HG03103 (cell line): Measurements from ENCODE around the gene AGGF1.
"Not testable (repeated sequence)": the region's sequence is repeated elsewhere in the genome, so short reads cannot be mapped to it uniquely, and the experiment has no call there.

Experiments used
- ATAC-seq: cut with Tn5 transposase; IDR thresholded peaks from one replicate; pipeline ENCODE4 v1.9.1; 2021; ENCODE audit warnings: low read depth; ENCODE audit not compliant: unreplicated experiment

AGGF1 gene

DNA sequence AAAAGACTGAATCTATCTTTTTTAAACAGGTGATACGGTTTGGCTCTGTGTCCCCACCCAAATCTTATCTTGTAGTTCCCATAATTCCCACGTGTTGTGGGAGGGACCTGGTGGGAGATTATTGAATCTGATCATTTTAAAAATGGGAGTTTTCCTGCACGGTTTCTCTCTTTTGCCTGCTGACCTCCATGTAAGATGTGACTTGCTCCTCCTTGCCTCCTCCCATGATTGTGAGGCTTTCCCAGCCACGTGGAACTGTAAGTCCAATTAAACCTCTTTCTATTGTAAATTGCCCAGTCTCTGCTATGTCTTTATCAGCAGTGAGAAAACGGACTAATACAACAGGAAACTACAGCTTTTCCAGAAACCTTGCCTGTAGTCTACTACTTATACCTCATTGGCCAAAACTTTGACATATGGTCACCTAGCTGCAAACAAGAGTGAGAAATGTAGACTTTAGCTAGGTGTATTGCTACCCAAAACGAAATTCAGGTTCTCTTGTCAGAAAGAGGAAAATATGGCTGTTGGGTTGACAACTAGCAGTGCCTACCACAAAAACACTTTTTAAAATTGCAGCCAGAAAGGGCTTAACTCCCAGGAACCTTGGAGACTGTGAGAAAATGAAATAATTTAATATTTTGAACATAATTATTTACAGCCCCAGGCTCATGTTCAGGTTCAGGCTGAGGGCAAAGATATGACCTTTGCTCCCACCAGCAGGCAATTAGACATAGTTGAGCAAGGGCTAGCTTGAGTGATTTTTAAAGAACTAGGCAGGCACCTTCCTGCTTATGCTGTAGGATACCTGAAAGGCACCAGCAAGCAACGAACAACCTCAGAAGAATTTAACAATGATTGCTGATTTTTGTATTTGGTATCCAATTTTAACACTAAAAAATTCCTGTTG is 7.4 kb upstream of the AGGF1 start:
- no peak for ATAC-seq

DNA sequence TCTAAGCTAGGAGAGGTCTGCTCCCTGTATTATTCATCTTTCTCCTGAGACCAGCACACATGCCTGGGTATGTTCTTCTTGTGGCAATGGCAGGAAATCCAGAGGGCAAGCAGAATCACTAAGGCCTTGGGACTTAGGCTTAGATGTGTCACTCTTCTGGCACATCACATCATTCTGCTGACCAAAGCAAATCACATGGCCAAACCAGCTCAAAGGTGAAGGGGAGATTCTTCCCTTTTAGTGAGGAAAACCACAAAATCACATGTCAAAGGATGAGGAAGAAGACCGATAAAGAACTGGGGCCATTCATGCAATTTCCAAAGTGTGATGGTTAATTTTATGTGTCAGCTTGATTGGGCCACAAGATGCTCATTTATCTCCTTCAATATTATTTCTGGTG is 5.7 kb upstream of the AGGF1 start:
- no peak for ATAC-seq

DNA sequence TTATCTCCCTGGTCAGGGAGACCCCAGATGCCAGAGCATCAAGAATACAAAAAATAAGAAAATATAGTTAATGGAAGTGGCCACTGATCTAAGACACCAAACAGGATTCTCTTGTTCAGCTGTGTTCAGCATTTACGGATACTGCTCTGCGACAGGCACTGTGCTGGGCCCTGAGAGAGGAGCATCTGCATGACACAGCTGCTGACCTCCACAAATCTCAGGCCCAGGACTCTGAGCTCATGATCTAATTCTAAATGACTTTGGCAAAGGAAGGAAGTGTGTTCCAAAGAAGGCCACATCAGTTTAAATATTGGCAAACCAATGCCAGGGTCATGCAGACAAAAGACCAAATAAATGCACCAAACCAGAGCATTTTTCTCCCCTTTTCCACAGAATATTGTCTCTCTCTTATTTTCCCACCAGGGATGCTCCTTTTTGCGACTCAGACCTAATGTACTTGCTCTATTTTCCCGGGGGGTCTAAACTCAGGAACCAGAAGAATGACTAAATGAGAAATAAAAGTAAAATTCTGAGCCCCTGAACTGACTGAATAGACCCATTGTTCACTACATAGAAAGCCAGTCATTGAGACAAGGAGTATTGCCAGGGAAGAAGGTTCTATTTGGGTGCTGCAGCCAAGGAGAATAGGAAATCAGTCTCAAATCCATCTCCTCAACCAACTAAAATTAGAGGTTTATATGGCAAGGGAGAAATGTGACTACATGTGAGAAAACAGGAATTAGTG is 1.4 kb upstream of the AGGF1 start:
- no peak for ATAC-seq

DNA sequence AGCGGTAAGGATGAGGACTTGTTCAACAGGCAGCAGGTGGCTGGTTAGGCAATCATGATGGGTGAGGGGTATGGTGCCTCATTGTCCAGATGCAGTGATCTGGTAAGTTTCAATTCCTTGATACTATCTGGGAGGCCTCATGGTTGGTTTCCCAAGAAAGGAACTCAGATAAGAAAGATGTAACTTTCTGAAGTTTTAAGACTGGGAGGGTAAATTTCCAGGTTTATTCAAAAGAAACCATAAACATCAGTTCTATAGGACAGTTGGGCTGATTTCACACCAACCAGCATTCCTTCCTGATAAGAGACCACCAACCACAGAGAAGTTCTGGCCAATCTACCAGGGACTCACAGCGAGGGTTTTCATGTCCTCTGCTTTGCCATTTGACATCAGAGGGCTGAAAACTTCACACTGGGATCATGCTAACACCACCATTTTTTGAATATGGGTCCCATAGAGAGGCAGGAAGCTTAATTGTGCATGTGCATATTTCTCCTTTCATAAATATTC is 773 bp upstream of the AGGF1 start:
- no peak for ATAC-seq

DNA sequence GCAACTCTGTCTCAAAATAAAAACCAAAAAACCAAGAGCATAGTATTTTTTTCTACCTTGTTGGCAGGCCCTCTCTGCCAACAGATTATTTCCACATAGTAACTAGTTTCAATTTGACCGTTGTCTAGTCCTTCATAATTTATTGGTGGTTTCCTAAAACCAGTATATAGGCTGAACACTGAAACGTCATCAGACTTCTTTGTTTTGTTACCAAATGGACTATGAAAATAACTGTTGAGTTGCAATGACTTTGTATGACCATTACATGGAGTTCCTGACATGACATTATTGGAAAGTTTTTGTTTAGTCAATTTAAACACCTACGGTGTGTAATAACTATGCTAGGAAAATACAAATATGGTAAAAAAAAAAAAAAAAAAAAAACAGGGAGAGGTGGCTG is 1.7 kb downstream of the AGGF1 start:
- ATAC-seq = no peak

DNA sequence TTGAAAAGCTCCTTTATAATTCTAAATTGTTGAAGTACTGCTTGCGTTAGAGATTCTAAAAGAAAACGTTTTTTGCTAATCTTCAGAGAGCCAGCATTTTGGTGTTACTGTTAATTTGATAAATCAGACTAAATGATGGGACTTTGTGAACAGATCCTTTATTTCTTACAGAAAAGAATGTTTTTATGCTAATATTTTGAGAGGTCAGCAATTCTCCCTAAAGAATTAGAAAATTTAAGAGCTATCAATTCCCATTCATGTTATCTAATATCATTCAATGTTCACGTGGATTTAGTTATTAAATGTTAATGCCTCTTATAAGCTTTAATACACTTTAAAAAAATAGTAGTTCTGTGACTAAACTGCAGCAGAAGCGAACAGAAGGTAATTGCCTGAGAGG is 2.4 kb downstream of the AGGF1 start:
- ATAC-seq = no peak

DNA sequence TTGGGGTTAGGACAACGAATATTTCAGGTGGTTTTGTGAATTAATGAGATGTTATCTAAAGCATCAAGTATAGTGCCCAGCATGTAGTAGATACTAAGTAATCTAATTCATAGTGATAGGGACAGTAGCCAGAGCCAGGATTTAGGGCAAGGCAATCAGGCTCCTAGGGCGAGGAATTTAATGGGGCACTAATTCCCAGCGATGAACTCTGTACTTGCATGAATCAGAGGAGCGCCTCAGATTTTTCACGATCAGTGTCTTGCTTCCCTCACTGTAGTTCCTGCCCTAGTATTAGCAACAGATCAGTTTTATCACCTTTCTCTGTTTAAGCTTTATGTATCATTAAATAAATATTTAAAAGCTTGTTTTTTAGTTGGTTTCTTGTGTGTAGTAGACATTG is 3.1 kb downstream of the AGGF1 start:
- no peak for ATAC-seq

DNA sequence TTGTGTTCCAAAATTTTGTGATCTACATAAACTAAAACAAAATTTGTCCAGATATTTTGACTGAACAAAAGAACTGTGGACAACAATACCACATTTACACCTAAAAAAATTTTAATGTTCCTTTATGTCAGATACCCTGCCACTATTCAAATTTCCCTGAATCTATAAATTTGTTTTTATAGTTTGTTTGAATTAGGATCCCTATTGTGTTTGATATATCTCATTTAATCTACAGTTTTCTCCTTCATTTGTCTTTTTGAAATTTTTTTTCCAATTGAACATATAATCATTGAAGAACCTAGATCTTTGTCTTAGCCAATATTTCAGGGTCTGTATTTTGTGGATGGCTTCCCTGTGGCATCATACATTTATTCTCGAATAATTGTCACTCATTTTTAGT is 5.7 kb downstream of the AGGF1 start:
- ATAC-seq = no peak

DNA sequence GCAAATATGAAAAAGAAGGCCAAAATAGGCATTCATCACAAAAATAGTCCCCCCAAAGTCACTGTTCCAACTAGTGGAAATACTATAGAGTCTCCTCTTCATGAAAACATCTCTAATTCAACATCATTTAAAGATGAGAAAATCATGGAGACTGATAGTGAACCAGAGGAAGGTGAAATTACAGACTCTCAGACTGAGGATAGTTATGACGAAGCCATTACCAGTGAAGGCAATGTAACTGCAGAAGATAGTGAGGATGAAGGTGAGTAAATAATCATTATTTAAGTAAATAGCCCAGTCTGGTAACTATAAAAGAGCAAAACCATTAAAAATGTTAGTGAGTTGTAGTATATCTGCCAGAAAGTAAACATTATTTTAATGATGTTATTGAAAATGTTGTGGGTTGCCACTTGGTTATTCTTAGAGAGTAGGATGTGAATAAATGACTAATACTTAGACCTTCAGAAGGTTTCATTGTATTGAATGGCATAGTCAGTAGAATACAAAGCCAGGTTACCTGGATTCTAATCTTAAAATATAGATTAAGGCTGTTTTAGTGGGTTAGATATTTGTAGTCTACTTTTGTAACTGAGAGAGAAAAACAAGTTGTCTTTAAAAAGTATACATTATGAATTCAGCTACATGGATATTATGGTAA is 16.3 kb downstream of the AGGF1 start:
- ATAC-seq = no peak

DNA sequence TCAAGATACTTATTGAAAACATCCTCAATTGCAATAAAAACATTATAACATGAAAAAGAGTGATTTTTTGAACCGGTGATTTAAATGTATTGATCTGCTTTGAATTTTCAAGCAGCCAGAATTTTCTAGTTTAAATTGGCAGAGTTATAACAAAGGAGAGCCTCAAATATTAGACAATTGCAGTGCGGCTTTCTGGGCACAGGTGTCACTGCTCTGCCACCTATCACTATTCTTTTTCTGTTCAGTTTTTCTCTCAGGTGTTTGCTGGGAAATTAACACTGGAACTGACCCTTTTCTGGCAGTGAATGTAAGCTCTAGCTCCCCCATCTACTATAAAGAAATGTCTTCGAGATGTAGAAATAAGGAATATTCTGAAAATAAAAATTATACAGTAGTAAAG is 33.8 kb downstream of the AGGF1 start:
- no peak for ATAC-seq

DNA sequence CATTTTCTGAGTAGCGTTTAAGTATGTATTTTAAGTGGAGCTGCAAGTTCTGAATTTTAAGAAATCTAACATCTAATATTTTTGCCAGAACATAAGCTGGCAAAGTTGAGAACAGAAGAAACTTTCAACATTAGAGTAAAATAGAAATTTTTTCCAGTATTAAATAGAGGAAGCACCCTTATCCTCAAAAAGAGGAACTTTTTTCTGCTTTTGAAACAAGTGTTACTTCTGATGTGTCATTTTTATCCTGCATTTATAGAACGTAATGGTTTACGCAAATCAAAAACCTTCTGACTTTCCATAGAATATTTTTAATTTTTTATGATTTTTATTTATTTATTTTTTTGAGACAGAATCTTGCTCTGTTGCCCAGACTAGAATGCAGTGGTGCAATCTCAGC is 35.1 kb downstream of the AGGF1 start:
- no peak for ATAC-seq

DNA sequence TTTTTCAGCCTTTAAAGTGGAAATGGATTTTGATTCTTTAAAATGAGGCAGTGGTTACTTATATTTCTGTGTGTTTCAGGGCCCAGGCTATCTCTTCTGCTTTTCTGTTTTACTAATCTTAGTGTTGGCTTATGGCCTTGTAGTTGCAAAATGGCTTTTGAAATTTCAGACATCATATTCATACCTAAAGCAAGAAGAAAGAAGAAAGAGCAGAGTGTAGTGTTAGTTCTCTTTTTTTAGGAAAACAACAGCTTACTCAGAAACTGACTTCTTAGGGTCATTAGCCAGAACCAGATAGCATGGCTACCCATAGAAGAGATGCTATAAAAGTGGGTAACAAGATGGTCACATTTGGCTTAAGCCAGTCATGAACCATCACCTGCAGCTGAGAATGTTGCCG is 36.0 kb downstream of the AGGF1 start:
- ATAC-seq = no peak

DNA sequence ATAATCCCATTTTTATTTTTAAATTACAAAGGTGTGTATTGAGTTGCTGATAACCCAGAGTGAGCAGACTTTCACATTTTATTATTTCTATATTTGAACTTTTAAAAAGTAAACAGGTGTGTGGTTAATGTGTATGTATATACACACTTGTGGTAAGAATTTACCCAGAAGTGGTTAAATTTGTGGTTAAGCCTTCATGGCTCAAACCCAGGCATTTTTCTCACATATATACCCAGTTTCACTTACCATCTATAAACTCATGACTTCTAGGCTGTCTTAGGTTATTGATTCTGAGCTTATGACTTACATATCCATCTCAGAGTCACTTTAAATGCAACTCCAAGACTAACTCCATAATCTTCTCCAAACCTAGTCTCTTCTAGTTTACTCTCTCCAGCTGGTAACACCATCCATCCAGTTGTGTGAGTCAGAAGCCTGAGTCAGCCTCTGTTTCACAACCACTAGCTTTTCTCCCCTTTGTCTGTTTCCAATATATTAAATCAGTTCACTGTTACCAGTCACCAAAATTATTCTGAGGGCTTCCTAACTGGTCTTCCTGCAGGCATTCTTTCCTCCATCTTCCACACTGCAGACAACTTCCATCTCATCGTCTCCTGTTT is 36.7 kb downstream of the AGGF1 start:
- no peak for ATAC-seq

DNA sequence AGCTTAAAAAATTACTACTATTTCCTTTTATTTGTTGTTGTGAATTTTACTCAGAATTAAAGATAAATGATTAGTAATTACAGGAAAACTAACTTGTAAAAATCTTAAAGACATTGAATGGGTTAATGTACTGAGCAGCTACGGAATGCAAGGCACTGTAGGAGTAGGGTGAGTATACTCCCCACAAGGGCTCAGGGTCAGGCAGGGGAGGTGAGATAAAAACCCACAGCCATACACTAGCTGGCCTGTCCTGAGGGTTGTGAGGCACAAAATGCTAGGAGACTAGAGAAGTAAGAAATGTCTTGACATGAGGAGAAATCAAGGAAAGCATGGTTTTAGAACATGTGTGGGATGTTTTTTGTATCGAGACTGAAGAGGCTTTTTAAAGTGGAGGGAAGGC is 43.5 kb downstream of the AGGF1 start:
- no peak for ATAC-seq

DNA sequence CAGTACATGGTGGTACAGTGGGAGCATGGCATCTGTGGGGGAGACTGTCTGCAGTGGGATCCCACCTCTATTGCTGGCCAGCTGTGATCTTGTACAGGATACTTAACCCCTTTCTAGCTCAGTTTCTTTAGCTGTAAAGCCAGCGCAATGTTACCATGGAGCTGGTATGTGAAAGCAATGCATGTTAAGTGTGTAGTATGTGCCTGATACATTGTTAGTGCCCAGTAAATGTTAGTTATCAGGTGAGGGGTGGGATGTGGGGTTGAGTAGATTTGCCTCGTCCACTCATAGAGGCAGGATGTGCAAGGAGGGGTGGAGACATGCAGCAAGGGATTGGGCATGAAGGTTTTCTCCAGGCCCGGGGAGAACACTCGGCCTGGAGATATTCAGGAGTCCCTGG is 44.5 kb downstream of the AGGF1 start:
- ATAC-seq = no peak

DNA sequence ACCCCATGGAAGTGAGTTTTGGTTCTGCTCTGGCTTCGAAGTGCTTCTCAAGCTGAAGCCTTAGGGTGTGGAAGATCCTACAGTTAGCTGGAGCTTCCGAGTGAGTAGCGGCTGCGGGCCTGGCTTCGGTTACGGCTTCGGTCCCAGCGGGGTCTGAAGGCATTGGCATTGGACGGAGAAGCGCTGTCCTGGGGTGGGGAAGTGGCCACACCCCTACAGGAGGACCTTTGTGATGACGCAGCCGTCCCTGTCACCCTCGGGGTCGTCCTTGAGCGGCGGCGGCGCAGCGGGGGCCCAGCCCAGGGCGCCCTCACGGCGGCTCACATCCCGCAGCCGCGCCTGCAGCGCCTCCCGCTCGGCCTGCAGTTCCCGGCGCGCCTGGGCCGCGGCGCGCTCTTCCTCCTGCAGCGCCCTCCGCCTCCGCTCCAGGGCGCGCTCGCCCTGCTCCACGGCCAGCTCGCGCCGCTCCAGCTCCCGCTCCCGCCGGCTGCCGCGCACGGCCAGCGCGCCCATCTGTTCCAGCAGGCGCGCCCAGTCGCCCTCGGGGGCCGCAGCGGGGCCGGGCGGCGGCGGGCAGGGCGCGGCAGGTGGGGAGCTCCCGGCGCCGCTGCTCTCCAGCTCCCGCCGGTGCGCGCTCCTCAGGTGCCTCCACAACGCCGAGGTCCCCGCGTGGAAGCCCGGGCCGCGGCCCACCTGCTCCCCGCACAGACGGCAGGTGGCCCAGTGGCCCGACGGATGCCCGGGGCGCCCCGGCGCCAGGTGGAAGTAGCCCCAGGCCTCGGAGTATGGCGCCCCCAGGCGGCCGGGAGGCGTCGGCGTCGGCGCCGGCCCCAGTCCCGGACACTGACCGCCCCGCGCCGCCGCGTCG is 47.0 kb downstream of the AGGF1 start:
- peak; percentile 78 for ATAC-seq

DNA sequence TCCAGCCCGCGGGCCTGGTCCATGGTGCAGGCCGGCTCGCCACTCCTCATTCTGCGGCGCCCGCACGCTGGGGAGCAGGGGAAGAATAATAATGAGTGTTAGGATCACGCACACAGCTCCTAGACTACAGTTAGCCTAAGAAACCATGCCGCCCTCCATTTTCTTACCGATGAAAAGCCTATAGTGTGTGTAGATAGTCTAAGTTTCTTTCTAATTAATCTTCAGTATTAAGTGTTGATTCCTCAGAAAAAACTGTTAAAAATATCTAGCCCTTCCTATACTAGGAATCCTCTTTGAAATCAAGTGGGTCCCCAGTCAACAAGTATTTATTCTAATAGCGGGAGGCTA is 47.6 kb downstream of the AGGF1 start:
- no peak for ATAC-seq

DNA sequence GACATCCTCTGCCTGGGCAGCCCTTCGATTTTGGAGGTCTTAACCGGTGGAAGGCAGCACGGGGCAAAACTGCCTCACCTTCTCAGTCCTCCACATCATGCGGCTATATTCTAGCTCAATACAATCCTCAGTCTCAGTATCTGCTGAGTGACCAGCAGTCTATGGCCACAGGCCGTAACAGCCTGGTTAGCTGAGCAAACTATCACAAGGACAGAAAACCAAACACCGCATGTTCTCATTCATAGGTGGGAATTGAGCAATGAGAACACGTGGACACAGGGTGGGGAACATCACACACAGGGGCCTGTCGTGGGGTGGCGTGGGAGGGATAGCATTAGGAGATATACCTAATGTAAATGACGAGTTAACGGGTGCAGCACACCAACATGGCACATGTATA is 50.3 kb downstream of the AGGF1 start:
- not testable (repeated sequence) for ATAC-seq

DNA sequence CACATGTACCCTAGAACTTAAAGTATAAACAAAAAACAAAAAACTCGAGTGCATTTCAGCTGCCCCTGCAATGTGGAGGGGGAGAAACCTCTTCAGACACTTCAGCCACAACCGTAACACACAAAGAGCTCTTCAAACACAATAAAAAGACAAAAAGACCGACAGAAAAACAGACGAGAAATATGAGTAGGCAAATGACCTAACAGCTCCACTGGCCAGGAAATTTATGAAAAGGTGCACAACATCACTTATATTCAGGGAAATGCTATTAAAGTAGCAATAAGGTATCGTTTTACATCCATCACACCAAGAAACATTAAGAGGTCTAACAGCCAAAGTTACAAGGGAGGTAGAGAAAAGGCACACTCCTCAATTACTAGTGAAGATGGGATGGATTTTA is 50.7 kb downstream of the AGGF1 start:
- ATAC-seq = no peak

DNA sequence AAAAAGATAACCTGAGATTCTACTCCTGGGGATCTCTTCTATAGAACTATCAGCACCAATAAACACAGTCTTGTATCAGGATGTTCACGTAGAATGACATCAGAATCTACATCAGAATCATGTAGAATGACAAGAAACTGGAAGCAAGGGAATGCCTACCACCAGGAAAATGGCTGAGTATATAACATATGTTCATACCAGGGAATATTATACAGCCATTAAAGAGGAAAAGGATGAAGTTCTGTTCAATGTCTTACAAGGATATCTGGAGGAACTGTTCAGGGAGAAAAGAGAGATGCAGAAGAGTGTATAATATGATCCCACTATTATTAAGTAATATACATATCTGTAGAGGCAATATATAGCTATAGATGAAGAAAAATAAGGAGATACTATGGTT is 52.1 kb downstream of the AGGF1 start:
- ATAC-seq = no peak
